SK-N-SH treated with all-trans-retinoic acid at 6 μM for 48 hours (cell line): ENCODE results near the gene B3GNT9.

Source experiments
- ATAC-seq: fragments of 200-7000 bp; cut with Tn5 transposase; 3 replicates; pipeline ENCODE4 v1.9.1; 2020; ENCODE audit warnings: mild to moderate bottlenecking, moderate library complexity
- ARNTL ChIP-seq: fragments of 450-650 bp; formaldehyde crosslinking; IDR thresholded peaks from 2 replicates; pipeline ENCODE4 v1.5.0; 2020; ENCODE audit warnings: low read depth, mild to moderate bottlenecking, moderate library complexity, borderline replicate concordance
- BACH2 ChIP-seq: fragments of 250-450 bp; sonication (Bioruptor Pico); IDR thresholded peaks from 2 replicates; pipeline ENCODE4 v1.9.0; 2021; ENCODE audit warnings: mild to moderate bottlenecking, borderline replicate concordance
- CSDC2 ChIP-seq: fragments of 250-450 bp; sonication (Bioruptor Pico); IDR thresholded peaks from 2 replicates; pipeline ENCODE4 v1.5.0; 2020; ENCODE audit warnings: mild to moderate bottlenecking, moderate library complexity
- ESRRG ChIP-seq: fragments of 250-450 bp; sonication (Bioruptor Pico); IDR thresholded peaks from 2 replicates; pipeline ENCODE4 v1.6.1; 2021; ENCODE audit warnings: mild to moderate bottlenecking
- ISL1 ChIP-seq: fragments of 250-450 bp; sonication (Bioruptor Pico); IDR thresholded peaks from 2 replicates; pipeline ENCODE4 v2.1.2; 2022; ENCODE audit warnings: mild to moderate bottlenecking, moderate library complexity
- OSR1 ChIP-seq: fragments of 250-450 bp; sonication (Bioruptor Pico); IDR thresholded peaks from 2 replicates; pipeline ENCODE4 v1.8.0; 2022; ENCODE audit warnings: moderate library complexity, mild to moderate bottlenecking, inconsistent platforms
- PPARA ChIP-seq: fragments of 250-450 bp; sonication (Bioruptor Pico); IDR thresholded peaks from 2 replicates; pipeline ENCODE4 v1.5.0; 2020; ENCODE audit warnings: mild to moderate bottlenecking, borderline replicate concordance
- SNAI2 ChIP-seq: fragments of 250-450 bp; sonication (Bioruptor Pico); IDR thresholded peaks from 2 replicates; pipeline ENCODE4 v1.5.0; 2020; ENCODE audit warnings: mild to moderate bottlenecking, moderate library complexity
- TCF4 ChIP-seq: fragments of 250-450 bp; sonication (Bioruptor Pico); IDR thresholded peaks from 2 replicates; pipeline ENCODE4 v1.8.0; 2021; ENCODE audit warnings: mild to moderate bottlenecking, moderate library complexity, borderline replicate concordance
- TOX ChIP-seq: fragments of 250-450 bp; sonication (Bioruptor Pico); IDR thresholded peaks from 2 replicates; pipeline ENCODE4 v1.8.0; 2021; ENCODE audit warnings: mild to moderate bottlenecking, moderate library complexity, borderline replicate concordance
- ZC3H10 ChIP-seq: fragments of 250-450 bp; sonication (Bioruptor Pico); IDR thresholded peaks from 2 replicates; pipeline ENCODE4 v1.5.1; 2021; ENCODE audit warnings: mild to moderate bottlenecking, moderate library complexity
- ZFP3 ChIP-seq: fragments of 250-450 bp; sonication (Bioruptor Pico); IDR thresholded peaks from 2 replicates; pipeline ENCODE4 v1.5.0; 2020; ENCODE audit warnings: mild to moderate bottlenecking, moderate library complexity
- ZFP30 ChIP-seq: fragments of 450-650 bp; formaldehyde crosslinking; IDR thresholded peaks from 2 replicates; pipeline ENCODE4 v1.5.0; 2022; ENCODE audit warnings: mild to moderate bottlenecking, moderate library complexity
- ZNF565 ChIP-seq: fragments of 450-650 bp; formaldehyde crosslinking; conservative IDR thresholded peaks from 2 replicates; pipeline ENCODE4 v1.5.0; 2020; ENCODE audit warnings: low read depth, mild to moderate bottlenecking, moderate library complexity
- ZNF70 ChIP-seq: fragments of 450-650 bp; formaldehyde crosslinking; IDR thresholded peaks from 2 replicates; pipeline ENCODE4 v1.5.0; 2020; ENCODE audit warnings: mild to moderate bottlenecking, moderate library complexity
- ZNF8 ChIP-seq: fragments of 450-650 bp; formaldehyde crosslinking; IDR thresholded peaks from 2 replicates; pipeline ENCODE4 v1.5.0; 2020; ENCODE audit warnings: mild to moderate bottlenecking, moderate library complexity
- TF ChIP-seq, protein P1 (sequence below): fragments of 250-450 bp; sonication (Bioruptor Pico); IDR thresholded peaks from 2 replicates; pipeline ENCODE4 v1.8.0; 2021; ENCODE audit warnings: low read depth, mild to moderate bottlenecking, moderate library complexity, borderline replicate concordance
- TF ChIP-seq, protein P2 (sequence below): fragments of 250-450 bp; sonication (Bioruptor Pico); IDR thresholded peaks from 2 replicates; pipeline ENCODE4 v1.5.1; 2020; ENCODE audit warnings: low read depth, mild to moderate bottlenecking, moderate library complexity
- TF ChIP-seq, protein P3 (sequence below): fragments of 250-450 bp; sonication (Bioruptor Pico); IDR thresholded peaks from 2 replicates; pipeline ENCODE4 v1.5.0; 2020; ENCODE audit warnings: mild to moderate bottlenecking, moderate library complexity
- TF ChIP-seq, protein P4 (sequence below): fragments of 250-450 bp; sonication (Bioruptor Pico); IDR thresholded peaks from 2 replicates; pipeline ENCODE4 v1.8.0; 2020; ENCODE audit warnings: mild to moderate bottlenecking, moderate library complexity, borderline replicate concordance

The B3GNT9 gene

DNA sequence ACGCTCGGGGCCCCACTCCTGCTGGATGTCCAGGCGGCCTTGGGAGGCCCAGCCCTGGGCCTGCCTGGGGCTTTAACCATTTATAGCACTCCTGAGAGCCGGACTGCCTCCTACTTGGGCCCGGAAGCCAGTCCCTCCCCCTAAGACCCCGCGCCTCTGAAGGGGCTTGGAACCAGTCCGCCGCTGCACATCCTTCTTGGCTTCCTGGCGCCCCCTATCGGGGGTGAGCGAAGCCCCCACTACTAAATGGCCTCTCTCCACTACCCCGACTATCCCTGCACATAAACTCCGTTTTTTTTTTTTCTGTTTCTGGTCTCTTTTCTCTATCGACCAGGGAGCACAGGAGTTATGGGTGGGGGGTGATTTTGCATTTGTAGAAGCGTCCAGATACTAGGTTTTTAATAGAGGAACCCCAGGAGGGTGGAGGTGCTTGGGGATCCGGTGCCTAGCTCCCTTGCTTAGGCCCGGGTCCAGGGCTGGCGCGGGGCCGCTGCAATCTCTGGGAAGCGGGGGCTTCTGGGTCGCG, 18.9 kb upstream of the B3GNT9 start (continued):
- TF ChIP-seq ZNF70 (CRISPR knock-in tag), result no peak
- TF ChIP-seq ZC3H10, result no peak
- no peak for TF ChIP-seq ESRRG (CRISPR knock-in tag)

DNA sequence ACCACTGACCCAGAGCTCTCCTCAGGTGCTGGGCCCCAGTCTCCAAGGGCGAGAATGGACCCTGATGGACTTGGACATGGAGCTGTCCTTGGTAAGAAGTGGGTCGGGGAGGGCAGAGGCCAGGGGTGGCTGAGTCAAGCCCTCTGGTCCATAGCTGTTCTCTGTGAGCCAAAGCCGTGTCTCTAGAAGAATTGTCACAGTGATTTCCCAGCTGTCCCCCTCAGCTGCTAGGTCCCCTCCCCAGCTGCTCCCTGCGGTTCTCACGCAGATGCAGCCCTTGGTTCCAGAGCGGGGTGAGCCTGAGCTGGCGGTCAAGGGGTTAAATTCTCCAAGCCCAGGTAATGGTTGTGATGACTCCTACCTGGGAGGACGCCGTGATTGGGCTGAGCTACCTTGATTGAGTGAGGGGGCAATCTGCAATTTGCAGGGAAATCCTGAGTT, 18.2 kb upstream of the B3GNT9 start:
- no peak for ATAC-seq
- TF ChIP-seq, protein P1, sequence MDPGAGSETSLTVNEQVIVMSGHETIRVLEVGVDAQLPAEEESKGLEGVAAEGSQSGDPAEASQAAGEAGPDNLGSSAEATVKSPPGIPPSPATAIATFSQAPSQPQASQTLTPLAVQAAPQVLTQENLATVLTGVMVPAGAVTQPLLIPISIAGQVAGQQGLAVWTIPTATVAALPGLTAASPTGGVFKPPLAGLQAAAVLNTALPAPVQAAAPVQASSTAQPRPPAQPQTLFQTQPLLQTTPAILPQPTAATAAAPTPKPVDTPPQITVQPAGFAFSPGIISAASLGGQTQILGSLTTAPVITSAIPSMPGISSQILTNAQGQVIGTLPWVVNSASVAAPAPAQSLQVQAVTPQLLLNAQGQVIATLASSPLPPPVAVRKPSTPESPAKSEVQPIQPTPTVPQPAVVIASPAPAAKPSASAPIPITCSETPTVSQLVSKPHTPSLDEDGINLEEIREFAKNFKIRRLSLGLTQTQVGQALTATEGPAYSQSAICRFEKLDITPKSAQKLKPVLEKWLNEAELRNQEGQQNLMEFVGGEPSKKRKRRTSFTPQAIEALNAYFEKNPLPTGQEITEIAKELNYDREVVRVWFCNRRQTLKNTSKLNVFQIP, result no peak
- TF ChIP-seq TOX (CRISPR knock-in tag), result no peak
- TF ChIP-seq, protein P2, sequence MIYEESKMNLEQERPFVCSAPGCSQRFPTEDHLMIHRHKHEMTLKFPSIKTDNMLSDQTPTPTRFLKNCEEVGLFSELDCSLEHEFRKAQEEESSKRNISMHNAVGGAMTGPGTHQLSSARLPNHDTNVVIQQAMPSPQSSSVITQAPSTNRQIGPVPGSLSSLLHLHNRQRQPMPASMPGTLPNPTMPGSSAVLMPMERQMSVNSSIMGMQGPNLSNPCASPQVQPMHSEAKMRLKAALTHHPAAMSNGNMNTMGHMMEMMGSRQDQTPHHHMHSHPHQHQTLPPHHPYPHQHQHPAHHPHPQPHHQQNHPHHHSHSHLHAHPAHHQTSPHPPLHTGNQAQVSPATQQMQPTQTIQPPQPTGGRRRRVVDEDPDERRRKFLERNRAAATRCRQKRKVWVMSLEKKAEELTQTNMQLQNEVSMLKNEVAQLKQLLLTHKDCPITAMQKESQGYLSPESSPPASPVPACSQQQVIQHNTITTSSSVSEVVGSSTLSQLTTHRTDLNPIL, result no peak
- no peak for TF ChIP-seq ZNF8
- TF ChIP-seq, protein P3, sequence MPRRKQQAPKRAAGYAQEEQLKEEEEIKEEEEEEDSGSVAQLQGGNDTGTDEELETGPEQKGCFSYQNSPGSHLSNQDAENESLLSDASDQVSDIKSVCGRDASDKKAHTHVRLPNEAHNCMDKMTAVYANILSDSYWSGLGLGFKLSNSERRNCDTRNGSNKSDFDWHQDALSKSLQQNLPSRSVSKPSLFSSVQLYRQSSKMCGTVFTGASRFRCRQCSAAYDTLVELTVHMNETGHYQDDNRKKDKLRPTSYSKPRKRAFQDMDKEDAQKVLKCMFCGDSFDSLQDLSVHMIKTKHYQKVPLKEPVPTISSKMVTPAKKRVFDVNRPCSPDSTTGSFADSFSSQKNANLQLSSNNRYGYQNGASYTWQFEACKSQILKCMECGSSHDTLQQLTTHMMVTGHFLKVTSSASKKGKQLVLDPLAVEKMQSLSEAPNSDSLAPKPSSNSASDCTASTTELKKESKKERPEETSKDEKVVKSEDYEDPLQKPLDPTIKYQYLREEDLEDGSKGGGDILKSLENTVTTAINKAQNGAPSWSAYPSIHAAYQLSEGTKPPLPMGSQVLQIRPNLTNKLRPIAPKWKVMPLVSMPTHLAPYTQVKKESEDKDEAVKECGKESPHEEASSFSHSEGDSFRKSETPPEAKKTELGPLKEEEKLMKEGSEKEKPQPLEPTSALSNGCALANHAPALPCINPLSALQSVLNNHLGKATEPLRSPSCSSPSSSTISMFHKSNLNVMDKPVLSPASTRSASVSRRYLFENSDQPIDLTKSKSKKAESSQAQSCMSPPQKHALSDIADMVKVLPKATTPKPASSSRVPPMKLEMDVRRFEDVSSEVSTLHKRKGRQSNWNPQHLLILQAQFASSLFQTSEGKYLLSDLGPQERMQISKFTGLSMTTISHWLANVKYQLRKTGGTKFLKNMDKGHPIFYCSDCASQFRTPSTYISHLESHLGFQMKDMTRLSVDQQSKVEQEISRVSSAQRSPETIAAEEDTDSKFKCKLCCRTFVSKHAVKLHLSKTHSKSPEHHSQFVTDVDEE (CRISPR knock-in tag), result no peak
- no peak for TF ChIP-seq CSDC2 (CRISPR knock-in tag)
- no peak for TF ChIP-seq ISL1 (CRISPR knock-in tag)
- TF ChIP-seq TCF4, result no peak
- TF ChIP-seq, protein P4, sequence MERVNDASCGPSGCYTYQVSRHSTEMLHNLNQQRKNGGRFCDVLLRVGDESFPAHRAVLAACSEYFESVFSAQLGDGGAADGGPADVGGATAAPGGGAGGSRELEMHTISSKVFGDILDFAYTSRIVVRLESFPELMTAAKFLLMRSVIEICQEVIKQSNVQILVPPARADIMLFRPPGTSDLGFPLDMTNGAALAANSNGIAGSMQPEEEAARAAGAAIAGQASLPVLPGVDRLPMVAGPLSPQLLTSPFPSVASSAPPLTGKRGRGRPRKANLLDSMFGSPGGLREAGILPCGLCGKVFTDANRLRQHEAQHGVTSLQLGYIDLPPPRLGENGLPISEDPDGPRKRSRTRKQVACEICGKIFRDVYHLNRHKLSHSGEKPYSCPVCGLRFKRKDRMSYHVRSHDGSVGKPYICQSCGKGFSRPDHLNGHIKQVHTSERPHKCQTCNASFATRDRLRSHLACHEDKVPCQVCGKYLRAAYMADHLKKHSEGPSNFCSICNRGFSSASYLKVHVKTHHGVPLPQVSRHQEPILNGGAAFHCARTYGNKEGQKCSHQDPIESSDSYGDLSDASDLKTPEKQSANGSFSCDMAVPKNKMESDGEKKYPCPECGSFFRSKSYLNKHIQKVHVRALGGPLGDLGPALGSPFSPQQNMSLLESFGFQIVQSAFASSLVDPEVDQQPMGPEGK (CRISPR knock-in tag), result no peak

DNA sequence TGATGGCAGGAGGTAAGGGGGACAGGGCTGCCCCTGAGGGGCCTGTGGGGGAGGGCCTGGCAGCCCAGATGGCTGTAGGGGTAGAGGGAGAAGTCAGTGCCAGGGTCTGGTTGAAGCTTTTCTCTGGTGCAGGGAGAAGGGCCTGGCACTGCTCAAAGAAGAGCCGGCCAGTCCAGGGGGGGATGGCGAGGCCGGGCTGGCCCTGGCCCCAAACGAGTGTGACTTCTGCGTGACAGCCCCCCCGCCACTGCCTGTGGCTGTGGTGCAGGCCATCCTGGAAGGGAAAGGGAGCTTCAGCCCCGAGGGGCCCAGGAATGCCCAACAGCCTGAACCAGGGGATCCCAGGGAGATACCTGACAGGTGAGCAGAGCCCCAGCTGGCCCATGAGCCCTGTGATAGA, 16.8 kb upstream of the B3GNT9 start:
- TF ChIP-seq ZNF8 (no peak), ZFP3 (CRISPR knock-in tag) (no peak)
- ATAC-seq, result no peak

DNA sequence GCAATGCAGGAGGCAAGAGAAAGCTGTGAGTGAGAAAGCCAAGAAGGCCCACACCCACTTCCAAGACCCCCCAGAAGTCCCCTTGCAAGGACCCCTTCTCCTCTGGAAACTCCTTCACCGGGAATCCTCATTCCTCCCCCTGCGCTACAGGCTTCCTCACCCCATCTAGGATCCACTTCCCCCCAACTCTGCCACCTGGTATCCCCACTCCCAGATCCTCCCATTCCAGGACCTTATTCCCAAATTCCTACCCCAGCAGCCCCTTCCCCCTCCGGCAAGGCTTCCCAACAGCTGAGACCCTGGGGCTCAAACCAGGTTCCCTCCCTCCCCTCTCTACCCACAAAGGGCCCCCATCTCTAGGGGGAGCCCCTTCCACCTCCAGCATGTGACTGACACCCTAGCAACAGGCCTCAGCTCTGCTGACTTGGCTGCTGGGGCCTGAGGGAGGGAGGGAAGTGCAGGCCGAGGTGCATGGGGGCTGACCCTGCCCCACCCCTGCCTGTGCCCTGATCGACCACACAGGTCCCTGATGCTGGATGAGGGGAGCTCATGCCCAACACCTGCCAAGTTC, 15.9 kb upstream of the B3GNT9 start:
- no peak for TF ChIP-seq ZNF565 (CRISPR knock-in tag)
- no peak for TF ChIP-seq SNAI2 (CRISPR knock-in tag)
- TF ChIP-seq, all 23 proteins: peak for 0
- no peak for ATAC-seq

DNA sequence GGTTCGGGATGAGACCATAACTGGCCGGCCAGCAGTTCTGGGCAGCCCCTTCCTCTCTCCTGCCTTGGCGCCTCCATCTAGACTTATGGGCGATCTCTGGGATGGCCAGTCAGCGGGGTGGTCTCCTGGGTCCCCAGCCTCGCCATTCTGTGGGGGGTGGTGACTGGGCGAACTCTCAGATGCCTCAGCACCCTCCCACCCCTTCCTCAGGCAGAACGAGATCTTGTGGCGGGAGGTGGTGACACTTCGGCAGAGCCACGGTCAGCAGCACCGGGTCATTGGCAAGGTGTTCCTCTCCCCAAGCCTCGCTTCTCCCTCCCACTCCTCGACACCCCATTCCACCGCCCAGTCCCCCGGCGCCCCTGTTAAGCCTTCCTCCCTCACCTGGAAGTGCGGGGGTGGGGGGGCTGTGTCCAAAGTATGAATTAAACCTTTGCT, 15.3 kb upstream of the B3GNT9 start:
- no peak for ATAC-seq
- TF ChIP-seq OSR1 (CRISPR knock-in tag), result no peak
- TF ChIP-seq CSDC2 (CRISPR knock-in tag), result no peak
- no peak for TF ChIP-seq ESRRG (CRISPR knock-in tag)
- no peak for TF ChIP-seq ZFP30 (CRISPR knock-in tag)
- no peak for TF ChIP-seq TCF4
- no peak for TF ChIP-seq ARNTL
- TF ChIP-seq, protein P3 (CRISPR knock-in tag), result no peak
- no peak for TF ChIP-seq TOX (CRISPR knock-in tag)
- TF ChIP-seq, protein P1, result no peak
- TF ChIP-seq ZNF70 (CRISPR knock-in tag), result no peak
- no peak for TF ChIP-seq ZC3H10
- TF ChIP-seq BACH2 (CRISPR knock-in tag), result no peak
- TF ChIP-seq, protein P2, result no peak
- TF ChIP-seq PPARA (CRISPR knock-in tag), result no peak
- TF ChIP-seq, all 23 proteins: peak for 0
